Activated CD4-positive, alpha-beta T cell treated with anti-CD3 and anti-CD28 coated beads for 36 hours (primary cell): Measurements from ENCODE around the gene RNF175. TPM values are rescaled to one million over a fixed set of nuclear protein-coding genes. Genes with fewer than 3 reads are reported as not detected.
"Not testable (repeated sequence)": the region's sequence is repeated elsewhere in the genome, so short reads cannot be mapped to it uniquely, and the experiment has no call there.

ENCODE experiments used
- ATAC-seq: fragments of 200-7000 bp; cut with Tn5 transposase; one replicate; pipeline ENCODE4 v1.10.0; 2021; ENCODE audit warnings: mild to moderate bottlenecking, moderate library complexity
- CTCF ChIA-PET: fragments of 350-600 bp; sonication (Branson Sonifier 250); formaldehyde crosslinking; loops from one replicate; lab custom pipeline; 2021; ENCODE audit warnings: antibody characterized with exemption; lab: Charles Lee
- POLR2A ChIA-PET: fragments of 350-600 bp; sonication (Branson Sonifier 250); formaldehyde crosslinking; loops from one replicate; lab custom pipeline; 2021; ENCODE audit warnings: antibody characterized with exemption, inconsistent platforms; lab: Charles Lee
- DNase-seq: peaks from one replicate; pipeline ENCODE4 v3.0.0-alpha.2; 2020
- H3K27ac Mint-ChIP-seq: one replicate; pipeline ENCODE4 v1.8.0; 2021; ENCODE audit warnings: mixed read lengths
- H3K27me3 Mint-ChIP-seq: one replicate; pipeline ENCODE4 v1.8.0; 2021; ENCODE audit warnings: mixed read lengths
- H3K36me3 Mint-ChIP-seq: one replicate; pipeline ENCODE4 v1.8.0; 2021; ENCODE audit warnings: low read depth, mixed read lengths
- H3K4me1 Mint-ChIP-seq: one replicate; pipeline ENCODE4 v1.8.0; 2021; ENCODE audit warnings: mixed read lengths
- H3K4me3 Mint-ChIP-seq: one replicate; pipeline ENCODE4 v1.8.0; 2021; ENCODE audit warnings: mild to moderate bottlenecking, moderate library complexity, mixed read lengths
- H3K9me3 Mint-ChIP-seq: one replicate; pipeline ENCODE4 v1.8.0; 2021; ENCODE audit warnings: low read depth, mixed read lengths
- intact Hi-C, 2 experiments: fragments of 100-400 bp; cut with DNase I in 1 of 2; cut with micrococcal nuclease in 1 of 2; formaldehyde crosslinking; loops; one replicate each; pipeline versions ENCODE4 v1.14.2 to v1.15.1; 2022 to 2024; cut with DNase I, micrococcal nuclease
- total RNA-seq, 2 experiments: library from RNA; stranded (reverse); gene quantifications; one replicate each; pipeline ENCODE4 v1.2.3, GENCODE V29; 2021

The RNF175 gene
- total RNA-seq, 2 experiments from 2014 or later: 0.26 to 0.57 TPM

DNA sequence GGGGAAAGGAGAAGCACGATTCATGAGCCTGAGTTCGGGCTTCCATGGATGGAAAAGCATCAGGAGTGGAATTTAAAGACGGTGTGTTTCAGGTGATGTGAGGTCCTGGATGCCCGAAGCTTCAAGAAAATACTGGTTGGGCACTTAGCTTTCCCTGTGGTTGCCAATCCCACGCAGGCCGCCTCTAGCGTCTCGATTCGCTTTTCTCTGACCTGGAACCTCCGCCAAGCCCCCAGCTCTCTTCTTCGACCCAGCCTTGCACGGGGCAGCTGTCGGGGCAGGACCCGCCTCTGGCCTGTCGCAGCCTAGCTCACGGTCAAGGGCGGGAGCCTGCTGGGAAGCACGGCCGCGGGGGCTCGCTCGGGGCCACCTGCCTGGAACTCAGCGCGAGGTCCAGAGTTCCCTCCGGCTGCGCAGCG, 76.1 kb downstream of the RNF175 start:
- intact Hi-C loops: loop anchor here in 1 of 2 experiments (2.0 kb wide), 1 partner anchor 31 kb away; no protein-coding TSS in a partner anchor
- ATAC-seq: no peak
- POLR2A ChIA-PET: interaction anchor here (0.5 kb wide), 1 partner anchor 655 kb away, joined by 3 read pairs; no protein-coding TSS in a partner anchor

DNA sequence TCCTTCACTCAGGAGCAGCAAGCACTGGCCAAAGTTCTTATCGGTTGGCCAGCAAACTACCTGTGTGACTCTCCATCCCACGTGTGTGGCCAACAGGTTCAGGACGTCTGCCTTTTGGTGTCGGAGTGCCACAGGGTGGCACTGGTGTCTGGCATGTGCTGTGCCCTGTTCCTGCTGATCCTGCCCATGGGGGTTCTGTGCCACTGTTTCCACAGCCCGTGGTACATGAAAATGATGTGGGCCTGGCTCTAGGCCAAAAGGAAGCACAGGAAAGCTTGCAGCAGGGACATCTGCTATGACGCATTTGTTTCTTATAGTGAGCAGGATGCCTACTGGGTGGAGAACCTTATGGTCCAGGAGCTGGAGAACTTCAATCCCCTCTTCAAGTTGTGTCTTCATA, 80.3 kb downstream of the RNF175 start:
- ChIA-PET POLR2A (no interaction called here), CTCF (interaction anchor here (1.3 kb wide), 1 partner anchor 36 kb away, joined by 3 read pairs; no protein-coding TSS in a partner anchor)
- no peak for DNase-seq
- Mint-ChIP-seq H3K36me3 (no peaks in the 10 kb centered on the region), H3K27ac (no peak overlapping the region), H3K4me1 (peaks cover 5% of the 10 kb centered on the region), H3K27me3 (peaks cover 10% of the 10 kb centered on the region), H3K4me3 (no peak overlapping the region), H3K9me3 (peaks cover 14% of the 10 kb centered on the region)
- no peak for ATAC-seq
- intact Hi-C loops: no loop called here

More for the DNA sequence above, 76.1 kb downstream of the RNF175 start:
- H3K9me3 Mint-ChIP-seq: peaks cover 9% of the 10 kb centered on the region
- CTCF ChIA-PET: interaction anchor here (0.6 to 3.1 kb wide), 5 partner anchors 9 to 473 kb away, joined by 3 to 12 read pairs (median 4); no protein-coding TSS in a partner anchor
- peak overlapping the region; percentile 50 for H3K4me3 Mint-ChIP-seq
- H3K27ac Mint-ChIP-seq: no peak overlapping the region
- DNase-seq: no peak
- H3K4me1 Mint-ChIP-seq: peaks cover 11% of the 10 kb centered on the region
- H3K36me3 Mint-ChIP-seq: peaks cover 12% of the 10 kb centered on the region
- H3K27me3 Mint-ChIP-seq: peaks cover 21% of the 10 kb centered on the region

DNA sequence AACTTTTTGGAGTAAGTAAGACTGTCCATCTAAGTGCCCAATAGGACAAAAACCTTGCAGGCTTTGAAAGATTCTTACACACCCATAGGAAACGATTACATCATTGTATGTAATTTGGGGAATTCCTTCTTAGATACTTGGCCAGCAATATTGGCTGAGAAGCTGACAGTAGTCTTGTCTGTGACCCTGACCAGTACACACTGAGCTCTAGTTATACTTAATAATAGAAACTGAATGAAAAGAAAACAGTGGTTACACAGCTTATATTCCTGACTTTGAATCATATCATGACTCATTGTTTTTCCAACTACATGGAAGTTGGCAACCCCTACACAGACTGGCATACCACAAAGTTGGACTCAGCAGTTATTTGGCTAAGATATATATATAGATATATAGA, 82.8 kb downstream of the RNF175 start:
- no peak for DNase-seq
- ATAC-seq: no peak
- intact Hi-C loops: no loop called here
- H3K9me3 Mint-ChIP-seq: peaks cover 14% of the 10 kb centered on the region
- H3K27ac Mint-ChIP-seq: no peak overlapping the region
- H3K4me3 Mint-ChIP-seq: no peak overlapping the region
- peaks cover 2% of the 10 kb centered on the region for H3K27me3 Mint-ChIP-seq
- POLR2A ChIA-PET: no interaction called here
- H3K36me3 Mint-ChIP-seq: no peaks in the 10 kb centered on the region
- H3K4me1 Mint-ChIP-seq: no peaks in the 10 kb centered on the region
- CTCF ChIA-PET: interaction anchor here (1.0 kb wide), 1 partner anchor 12 kb away, joined by 3 read pairs; no protein-coding TSS in a partner anchor

DNA sequence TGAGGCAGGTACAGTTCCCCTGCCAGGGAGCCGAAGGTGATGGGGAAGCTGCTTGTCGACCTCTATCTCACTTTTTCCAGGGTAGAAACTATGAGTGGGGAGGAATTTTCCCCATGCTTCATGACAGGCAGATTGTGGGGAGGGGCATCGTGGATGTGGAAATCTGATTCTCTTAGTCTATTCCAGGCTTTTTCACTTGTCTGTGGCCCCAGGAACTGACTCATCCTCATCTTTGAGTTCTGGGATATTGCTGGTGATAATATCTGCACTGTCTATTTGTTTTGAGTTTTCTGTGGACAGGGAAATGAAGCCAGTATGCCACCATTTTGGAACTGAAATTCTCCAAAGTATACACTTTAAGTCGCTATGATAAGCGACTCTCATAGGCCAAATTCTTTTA, 83.3 kb downstream of the RNF175 start:
- POLR2A ChIA-PET: no interaction called here
- no peak for ATAC-seq
- Mint-ChIP-seq H3K27ac (no peak overlapping the region), H3K27me3 (peaks cover 2% of the 10 kb centered on the region), H3K36me3 (no peaks in the 10 kb centered on the region), H3K4me1 (no peaks in the 10 kb centered on the region), H3K4me3 (no peak overlapping the region), H3K9me3 (peaks cover 14% of the 10 kb centered on the region)
- DNase-seq: no peak
- CTCF ChIA-PET: no interaction called here
- intact Hi-C loops: no loop called here

DNA sequence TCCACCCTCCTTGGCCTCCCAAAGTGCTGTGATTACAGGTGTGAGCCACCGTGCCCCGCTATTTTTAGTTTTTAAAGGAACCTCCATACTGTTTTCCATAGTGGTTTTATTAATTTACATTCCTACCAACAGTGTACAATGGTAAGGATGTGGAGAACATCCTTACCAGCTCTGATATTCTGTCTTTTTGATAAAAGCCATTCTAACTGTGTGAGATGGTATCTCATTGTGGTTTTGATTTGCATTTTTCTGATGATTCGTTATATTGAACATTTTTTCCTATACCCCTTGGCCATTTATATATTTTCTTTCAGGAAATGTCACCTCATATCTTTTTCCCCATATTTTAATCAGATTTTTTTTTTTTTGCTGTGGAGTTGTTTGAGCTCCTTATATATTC, 90.0 kb downstream of the RNF175 start:
- DNase-seq (no peak), ATAC-seq (no peak)
- Mint-ChIP-seq H3K27ac (no peak overlapping the region), H3K4me1 (peaks cover 5% of the 10 kb centered on the region), H3K9me3 (peaks cover 1% of the 10 kb centered on the region), H3K27me3 (peaks cover 6% of the 10 kb centered on the region), H3K36me3 (no peaks in the 10 kb centered on the region), H3K4me3 (no peak overlapping the region)
- intact Hi-C loops: no loop called here
- ChIA-PET POLR2A (no interaction called here), CTCF (interaction anchor here (0.7 kb wide), 1 partner anchor 16 kb away, joined by 3 read pairs; no protein-coding TSS in a partner anchor)

DNA sequence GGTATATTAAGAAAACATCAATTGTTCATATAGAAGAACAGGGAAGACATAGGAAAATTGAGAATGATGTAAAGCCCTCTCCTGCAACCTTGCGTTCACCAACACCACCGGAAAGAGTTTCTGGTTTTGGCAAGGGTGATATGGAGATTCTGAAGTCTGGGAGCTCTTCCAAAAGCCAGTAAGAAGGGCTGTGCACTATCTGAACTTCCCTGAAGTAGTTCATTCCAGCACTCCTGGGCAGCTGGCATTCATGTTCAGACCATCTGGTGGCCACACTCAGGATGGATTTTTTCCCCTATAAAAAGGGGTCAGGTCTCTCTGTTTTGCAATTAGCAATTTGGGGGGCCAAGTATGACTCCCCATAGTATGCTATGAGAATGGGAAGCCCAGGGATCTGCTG, 91.2 kb downstream of the RNF175 start:
- H3K27ac Mint-ChIP-seq: no peak overlapping the region
- no peak for ATAC-seq
- H3K27me3 Mint-ChIP-seq: peaks cover 6% of the 10 kb centered on the region
- no peak for DNase-seq
- no peaks in the 10 kb centered on the region for H3K36me3 Mint-ChIP-seq
- intact Hi-C loops: no loop called here
- ChIA-PET CTCF (interaction anchor here (1.4 kb wide), 1 partner anchor 23 kb away, joined by 3 read pairs; no protein-coding TSS in a partner anchor), POLR2A (no interaction called here)
- H3K4me3 Mint-ChIP-seq: no peak overlapping the region
- peaks cover 5% of the 10 kb centered on the region for H3K4me1 Mint-ChIP-seq
- no peaks in the 10 kb centered on the region for H3K9me3 Mint-ChIP-seq

DNA sequence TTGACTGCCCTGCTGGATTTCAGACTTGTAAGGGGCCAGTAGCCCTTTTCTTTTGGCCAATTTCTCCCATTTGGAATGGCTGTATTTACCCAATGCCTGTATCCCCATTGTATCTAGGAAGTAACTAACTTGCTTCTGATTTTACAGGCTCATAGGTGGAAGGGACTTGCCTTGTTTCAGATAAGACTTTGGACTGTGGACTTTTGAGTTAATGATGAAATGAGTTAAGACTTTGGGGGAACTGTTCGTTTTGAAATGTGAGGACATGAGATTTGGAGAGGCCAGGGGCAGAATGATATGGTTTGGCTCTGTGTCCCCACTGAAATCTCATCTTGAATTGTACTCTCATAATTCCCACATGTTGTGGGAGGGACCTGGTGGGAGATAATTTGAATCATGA, 93.3 kb downstream of the RNF175 start:
- H3K4me3 Mint-ChIP-seq, H3K36me3 Mint-ChIP-seq, H3K9me3 Mint-ChIP-seq, ATAC-seq, H3K27me3 Mint-ChIP-seq, DNase-seq, H3K4me1 Mint-ChIP-seq, POLR2A ChIA-PET, intact Hi-C loops, H3K27ac Mint-ChIP-seq: not testable (repeated sequence)
- CTCF ChIA-PET: interaction anchor here (0.6 kb wide), 1 partner anchor 220 kb away, joined by 3 read pairs; no protein-coding TSS in a partner anchor

DNA sequence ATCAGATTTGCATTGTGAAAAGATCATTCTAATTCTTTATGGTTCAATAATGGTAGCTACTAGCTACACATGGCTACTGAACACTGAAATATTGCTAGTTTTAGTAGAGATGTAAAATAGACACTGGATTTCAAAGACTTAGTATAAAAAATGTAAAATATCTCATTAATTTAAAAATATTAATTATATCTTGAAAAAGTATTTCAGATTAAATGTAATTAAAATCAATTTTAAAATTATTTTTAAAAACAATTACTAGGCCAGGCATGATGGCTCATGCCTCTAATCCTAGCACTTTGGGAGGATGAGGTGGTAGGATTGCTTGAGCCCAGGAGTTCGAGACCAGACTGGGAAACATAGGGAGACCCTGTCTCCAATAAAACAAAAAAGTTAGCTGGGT, 96.2 kb downstream of the RNF175 start:
- intact Hi-C loops: no loop called here
- Mint-ChIP-seq H3K36me3 (no peaks in the 10 kb centered on the region), H3K9me3 (peaks cover 4% of the 10 kb centered on the region), H3K27ac (no peak overlapping the region), H3K4me3 (no peak overlapping the region), H3K4me1 (no peaks in the 10 kb centered on the region), H3K27me3 (peaks cover 2% of the 10 kb centered on the region)
- DNase-seq (no peak), ATAC-seq (no peak)
- CTCF ChIA-PET: interaction anchor here (0.6 kb wide), 1 partner anchor 415 kb away, joined by 3 read pairs; no protein-coding TSS in a partner anchor
- POLR2A ChIA-PET: no interaction called here

DNA sequence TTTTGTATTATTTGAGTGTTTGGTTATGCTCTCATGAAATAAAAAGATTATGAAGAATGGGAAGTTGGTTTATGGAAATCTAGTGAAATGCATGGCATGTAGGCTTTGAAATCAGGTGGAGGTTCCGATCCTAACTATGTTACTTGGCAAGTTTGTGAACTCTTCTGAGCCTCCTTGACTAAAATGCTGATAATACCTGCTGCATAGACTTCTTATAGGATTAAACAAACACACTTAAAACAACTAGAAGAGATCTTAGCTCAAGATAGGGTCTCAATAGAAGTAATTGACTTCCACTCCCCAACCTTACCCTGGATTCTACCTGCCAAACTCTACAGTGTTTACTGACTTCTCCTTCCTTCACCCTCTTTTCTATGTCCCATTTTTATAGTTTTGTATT, 97.9 kb downstream of the RNF175 start:
- Mint-ChIP-seq H3K36me3 (no peaks in the 10 kb centered on the region), H3K4me1 (no peaks in the 10 kb centered on the region), H3K27me3 (no peaks in the 10 kb centered on the region), H3K9me3 (peaks cover 4% of the 10 kb centered on the region), H3K27ac (no peak overlapping the region), H3K4me3 (no peak overlapping the region)
- DNase-seq (no peak), ATAC-seq (no peak)
- ChIA-PET POLR2A (no interaction called here), CTCF (no interaction called here)
- intact Hi-C loops: no loop called here

DNA sequence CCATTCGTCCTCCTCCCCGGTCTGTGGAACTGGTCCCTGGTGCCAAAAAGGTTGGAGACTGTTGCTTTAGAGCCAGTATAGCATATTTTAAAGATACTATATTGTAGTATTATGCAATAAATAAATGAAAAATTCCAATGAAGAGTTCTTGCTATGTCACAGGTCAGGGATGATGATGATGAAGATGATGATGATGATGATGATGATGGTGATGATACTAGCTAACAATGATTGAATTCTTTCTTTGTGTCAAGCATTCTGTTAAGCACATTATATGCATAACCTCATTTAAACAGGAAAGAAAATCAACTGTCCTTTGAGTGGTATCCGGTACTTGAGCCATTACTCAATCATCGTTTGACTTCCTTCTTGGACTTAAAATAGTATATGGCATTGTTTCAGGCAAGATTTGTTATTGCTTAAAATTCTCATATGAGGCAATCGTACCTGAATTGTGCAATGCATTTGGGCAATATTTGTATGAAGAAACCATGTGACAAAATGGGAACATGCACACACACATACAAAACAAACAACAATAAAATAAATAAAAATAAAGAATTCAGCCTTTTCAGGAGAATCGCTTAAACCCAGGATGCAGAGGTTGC, 98.5 kb downstream of the RNF175 start:
- no peaks in the 10 kb centered on the region for H3K27me3 Mint-ChIP-seq
- ATAC-seq (no peak), DNase-seq (no peak)
- H3K4me1 Mint-ChIP-seq: no peaks in the 10 kb centered on the region
- no peak overlapping the region for H3K4me3 Mint-ChIP-seq
- intact Hi-C loops: no loop called here
- no peak overlapping the region for H3K27ac Mint-ChIP-seq
- peaks cover 4% of the 10 kb centered on the region for H3K9me3 Mint-ChIP-seq
- ChIA-PET POLR2A (no interaction called here), CTCF (no interaction called here)
- no peaks in the 10 kb centered on the region for H3K36me3 Mint-ChIP-seq
